Keratinocyte (primary cell): ENCODE results near the gene PLEKHN1. TPM values are rescaled to one million over a fixed set of nuclear protein-coding genes. Genes with fewer than 3 reads are reported as not detected.

Experiments
- DNase-seq: peaks from one replicate; pipeline ENCODE4 v3.0.0-alpha.2; 2011; ENCODE audit warnings: low read depth, missing footprints, low spot score
- FAIRE-seq: peaks from 2 replicates; lab custom pipeline; 2011; peaks lifted over from hg19 to GRCh38; lab: Jason Lieb, UNC
- H2AFZ ChIP-seq: 2 replicates; pipeline ENCODE4 v1.6.0; 2012; ENCODE audit warnings: low read length, control low read depth, inconsistent platforms; ENCODE audit not compliant: control insufficient read depth
- H3K27ac ChIP-seq: 2 replicates; pipeline ENCODE4 v1.5.1; 2011; ENCODE audit warnings: low read length; ENCODE audit not compliant: control insufficient read depth, insufficient read depth
- H3K27me3 ChIP-seq: 3 replicates; pipeline ENCODE4 v1.6.0; 2011; ENCODE audit warnings: low read length; ENCODE audit not compliant: control insufficient read depth, insufficient read depth; ENCODE audit errors: extremely low read depth
- H3K36me3 ChIP-seq, 2 experiments: 2 replicates in 1 of 2; 3 replicates in 1 of 2; pipeline ENCODE4 v1.5.1; 2011; ENCODE audit warnings: low read length in 2 of 2, mild to moderate bottlenecking in 1 of 2; ENCODE audit not compliant: control insufficient read depth in 2 of 2, insufficient read depth in 2 of 2; ENCODE audit errors: extremely low read depth in 1 of 2
- H3K4me1 ChIP-seq: 3 replicates; pipeline ENCODE4 v1.5.1; 2011; ENCODE audit warnings: low read length; ENCODE audit not compliant: control insufficient read depth, insufficient read depth; ENCODE audit errors: extremely low read depth
- H3K4me2 ChIP-seq: 3 replicates; pipeline ENCODE4 v1.6.0; 2011; ENCODE audit warnings: low read depth, low read length; ENCODE audit not compliant: control insufficient read depth, insufficient read depth; ENCODE audit errors: extremely low read depth
- H3K4me3 ChIP-seq, 3 experiments: fragments of 200-600 bp in 1 of 3; sonication (generic) in 1 of 3; 2 replicates in 2 of 3; 3 replicates in 1 of 3; pipeline ENCODE4 v1.5.1; 2011 to 2016; ENCODE audit warnings: low read length in 3 of 3, mild to moderate bottlenecking in 3 of 3, control low read depth in 2 of 3, inconsistent platforms in 1 of 3, low read depth in 1 of 3, mixed read lengths in 1 of 3, mixed run types in 1 of 3, moderate library complexity in 1 of 3; ENCODE audit not compliant: control insufficient read depth in 2 of 3, insufficient read depth in 2 of 3; ENCODE audit errors: extremely low read depth in 1 of 3
- H3K79me2 ChIP-seq: 2 replicates; pipeline ENCODE4 v1.6.0; 2012; ENCODE audit warnings: low read length; ENCODE audit not compliant: control insufficient read depth, insufficient read depth
- H3K9ac ChIP-seq: 3 replicates; pipeline ENCODE4 v1.6.0; 2011; ENCODE audit warnings: low read length; ENCODE audit not compliant: control insufficient read depth, insufficient read depth; ENCODE audit errors: extremely low read depth
- H3K9me1 ChIP-seq: 3 replicates; pipeline ENCODE4 v1.6.0; 2011; ENCODE audit warnings: low read length; ENCODE audit not compliant: control insufficient read depth, insufficient read depth; ENCODE audit errors: extremely low read depth
- H3K9me3 ChIP-seq: 2 replicates; pipeline ENCODE4 v1.5.1; 2012; ENCODE audit warnings: low read depth, low read length; ENCODE audit not compliant: control insufficient read depth
- H4K20me1 ChIP-seq: 3 replicates; pipeline ENCODE4 v1.6.0; 2011; ENCODE audit warnings: low read length; ENCODE audit not compliant: control insufficient read depth, insufficient read depth; ENCODE audit errors: extremely low read depth
- EZH2 ChIP-seq: IDR thresholded peaks from one replicate; pipeline ENCODE4 v1.6.1; 2012; ENCODE audit warnings: inconsistent platforms, mild to moderate bottlenecking, low read length, moderate library complexity
- dilution Hi-C: fragments of 300-500 bp; cut with MboI; formaldehyde crosslinking; loops from one replicate; pipeline ENCODE4 v1.7.0; 2020; ENCODE audit warnings: low sequenced_read_pairs; ENCODE audit not compliant: extremely low pct_ligation_motif_present
- polyA plus RNA-seq, 5 experiments: library from polyadenylated mRNA; depleted of rRNA in 3 of 5; stranded (reverse) in 3 of 5; stranded (forward) in 1 of 5; unstranded in 1 of 5; fragments of >200 nt; gene quantifications; 1 replicate in 1 of 5; 2 replicates in 3 of 5; 3 replicates in 1 of 5; pipeline versions ENCODE4 v1.2.1 to v1.2.3, GENCODE V29; 2011 to 2012; ENCODE audit warnings: missing spikeins in 2 of 5, low read depth in 1 of 5, low replicate concordance in 1 of 5
- TF ChIP-seq, protein P1 (sequence below), 3 experiments: IDR thresholded peaks in 1 of 3; conservative IDR thresholded peaks in 1 of 3; optimal IDR thresholded peaks in 1 of 3; 2 replicates in 2 of 3; 3 replicates in 1 of 3; pipeline versions ENCODE3 to v1.5.1; 2011; ENCODE audit warnings: low read length in 3 of 3, mild to moderate bottlenecking in 3 of 3, moderate library complexity in 2 of 3, control low read depth in 1 of 3, inconsistent platforms in 1 of 3; ENCODE audit not compliant: insufficient read depth in 2 of 3; ENCODE audit errors: extremely low read depth in 1 of 3

PLEKHN1 gene
- polyA plus RNA-seq, 1 donor (not counting 4 experiments of a cell fraction or from before 2014, with no cell fraction given) = 2.5 TPM

DNA sequence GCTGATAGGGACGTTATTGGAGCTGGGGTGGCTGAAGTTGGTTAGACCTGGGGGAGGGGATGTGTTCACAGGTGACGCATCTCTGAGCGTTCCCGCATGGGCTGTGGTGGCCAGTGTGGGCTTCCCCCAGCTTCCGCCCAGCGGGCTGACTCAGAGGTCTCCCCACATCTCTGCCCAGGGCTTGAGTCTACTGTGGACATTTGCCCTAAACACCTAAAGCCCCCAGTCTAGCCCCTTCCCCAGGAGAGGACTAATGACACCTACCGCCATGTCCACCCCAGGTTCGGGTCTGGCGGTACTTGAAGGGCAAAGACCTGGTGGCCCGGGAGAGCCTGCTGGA lies 55.6 kb downstream of the PLEKHN1 start:
- Histone ChIP-seq H2AFZ (no peak overlapping the region), H3K27me3 (no peaks in the 10 kb centered on the region), H3K4me1 (peaks cover 50% of the 10 kb centered on the region), H3K79me2 (peaks cover 56% of the 10 kb centered on the region), H4K20me1 (no peaks in the 10 kb centered on the region), H3K9ac (peak overlapping the region; percentile 86), H3K9me1 (no peaks in the 10 kb centered on the region), H3K27ac (peak overlapping the region; percentile 87), H3K4me3 (peak overlapping the region; percentile 81 to 89 (median 86)), H3K36me3 (peaks cover 19 to 26% of the 10 kb centered on the region in 2 experiments), H3K9me3 (no peaks in the 10 kb centered on the region), H3K4me2 (peak overlapping the region; percentile 94)
- DNase-seq (no peak), FAIRE-seq (peak; percentile 51)
- dilution Hi-C loops = no loop called here
- TF ChIP-seq, protein P1, sequence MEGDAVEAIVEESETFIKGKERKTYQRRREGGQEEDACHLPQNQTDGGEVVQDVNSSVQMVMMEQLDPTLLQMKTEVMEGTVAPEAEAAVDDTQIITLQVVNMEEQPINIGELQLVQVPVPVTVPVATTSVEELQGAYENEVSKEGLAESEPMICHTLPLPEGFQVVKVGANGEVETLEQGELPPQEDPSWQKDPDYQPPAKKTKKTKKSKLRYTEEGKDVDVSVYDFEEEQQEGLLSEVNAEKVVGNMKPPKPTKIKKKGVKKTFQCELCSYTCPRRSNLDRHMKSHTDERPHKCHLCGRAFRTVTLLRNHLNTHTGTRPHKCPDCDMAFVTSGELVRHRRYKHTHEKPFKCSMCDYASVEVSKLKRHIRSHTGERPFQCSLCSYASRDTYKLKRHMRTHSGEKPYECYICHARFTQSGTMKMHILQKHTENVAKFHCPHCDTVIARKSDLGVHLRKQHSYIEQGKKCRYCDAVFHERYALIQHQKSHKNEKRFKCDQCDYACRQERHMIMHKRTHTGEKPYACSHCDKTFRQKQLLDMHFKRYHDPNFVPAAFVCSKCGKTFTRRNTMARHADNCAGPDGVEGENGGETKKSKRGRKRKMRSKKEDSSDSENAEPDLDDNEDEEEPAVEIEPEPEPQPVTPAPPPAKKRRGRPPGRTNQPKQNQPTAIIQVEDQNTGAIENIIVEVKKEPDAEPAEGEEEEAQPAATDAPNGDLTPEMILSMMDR (optimal IDR thresholded peaks at IDR 0.05 in 1 of 3, IDR thresholded peaks at IDR 0.05 in 1 of 3, conservative IDR thresholded peaks at IDR 0.05 in 1 of 3; ENCODE audit: extremely low read depth in 1 of 3, insufficient read depth in 2 of 3, low read length in 3 of 3) = no peak
- TF ChIP-seq EZH2 = no peak

DNA sequence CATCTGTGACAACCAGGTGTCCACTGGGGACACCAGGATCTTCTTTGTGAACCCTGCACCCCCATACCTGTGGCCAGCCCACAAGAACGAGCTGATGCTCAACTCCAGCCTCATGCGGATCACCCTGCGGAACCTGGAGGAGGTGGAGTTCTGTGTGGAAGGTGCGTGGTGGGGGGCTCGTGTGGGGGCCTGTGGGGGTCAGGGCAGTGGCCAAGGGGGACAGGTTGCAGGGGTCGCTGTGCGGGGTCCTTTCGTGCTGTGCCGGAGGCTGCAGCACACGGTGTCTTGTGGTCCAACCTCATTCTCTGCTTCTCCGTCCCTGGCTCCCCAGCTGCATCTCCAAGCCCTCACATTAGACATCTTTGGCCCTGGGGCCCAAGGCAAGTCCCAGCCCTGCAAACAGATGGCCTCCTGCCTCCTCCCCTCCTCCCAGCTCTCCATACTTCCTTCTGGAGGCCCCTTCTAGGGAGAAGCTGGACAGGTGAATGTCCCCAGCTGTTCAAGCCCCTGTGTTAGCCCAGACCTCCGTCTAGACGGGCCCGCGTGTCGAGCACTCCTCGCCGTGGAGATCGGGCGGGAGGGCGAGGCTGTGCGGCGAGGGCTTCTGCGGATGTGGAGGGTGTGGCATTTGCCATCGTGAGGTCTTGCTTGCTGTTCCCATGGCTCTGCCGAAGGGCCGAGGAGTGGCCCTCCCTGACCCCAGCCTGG lies 56.2 kb downstream of the PLEKHN1 start:
- TF ChIP-seq, protein P1 (optimal IDR thresholded peaks at IDR 0.05 in 1 of 3, IDR thresholded peaks at IDR 0.05 in 1 of 3, conservative IDR thresholded peaks at IDR 0.05 in 1 of 3; ENCODE audit: extremely low read depth in 1 of 3, insufficient read depth in 2 of 3, low read length in 3 of 3) = no peak
- TF ChIP-seq EZH2 = no peak
- H3K9me3 ChIP-seq = no peaks in the 10 kb centered on the region
- peaks cover 24 to 30% of the 10 kb centered on the region in 2 experiments for H3K36me3 ChIP-seq
- DNase-seq = no peak
- no peak for FAIRE-seq
- dilution Hi-C loops = no loop called here
- peak overlapping the region; percentile 87 for H3K27ac ChIP-seq
- H3K4me2 ChIP-seq = peak overlapping the region; percentile 94
- peak overlapping the region; percentile 81 to 89 (median 86) for H3K4me3 ChIP-seq
- no peaks in the 10 kb centered on the region for H3K9me1 ChIP-seq
- peak overlapping the region; percentile 86 for H3K9ac ChIP-seq
- H3K27me3 ChIP-seq = no peaks in the 10 kb centered on the region
- peaks cover 61% of the 10 kb centered on the region for H3K79me2 ChIP-seq
- no peaks in the 10 kb centered on the region for H4K20me1 ChIP-seq
- H2AFZ ChIP-seq = no peak overlapping the region
- peaks cover 50% of the 10 kb centered on the region for H3K4me1 ChIP-seq
